H54 (cell line): ENCODE results near the gene NSFL1C.

Experiments used
- DNase-seq: peaks from one replicate; pipeline ENCODE4 v3.0.0; 2011; ENCODE audit warnings: low spot score, mixed read lengths; ENCODE audit not compliant: insufficient read length
- FAIRE-seq: peaks from 3 replicates; lab custom pipeline; 2011; peaks lifted over from hg19 to GRCh38; lab: Jason Lieb, UNC
- POLR2A ChIP-seq: IDR thresholded peaks from 2 replicates; pipeline ENCODE4 v1.6.1; 2011; ENCODE audit warnings: low read depth, mild to moderate bottlenecking, low read length

Gene NSFL1C

GRCh38 chr20:1434571-1435336 is 31.9 kb downstream of the NSFL1C start:
- no peak for TF ChIP-seq POLR2A
- peak; percentile 84 for FAIRE-seq
- DNase-seq, result peak; percentile 51

GRCh38 chr20:1431158-1431557 is 35.5 kb downstream of the NSFL1C start:
- DNase-seq (no peak), FAIRE-seq (no peak)
- no peak for TF ChIP-seq POLR2A

- TF ChIP-seq POLR2A, result no peak
- DNase-seq (no peak), FAIRE-seq (no peak)
Observed at GRCh38 chr20:1430004-1430451, 36.6 kb downstream of the NSFL1C start.

- DNase-seq, result no peak
- TF ChIP-seq POLR2A, result no peak
- FAIRE-seq, result no peak
Observed at GRCh38 chr20:1429143-1429728, 37.4 kb downstream of the NSFL1C start.

GRCh38 chr20:1427457-1428054 is 39.1 kb downstream of the NSFL1C start:
- TF ChIP-seq POLR2A, result no peak
- DNase-seq, result no peak
- FAIRE-seq, result no peak

GRCh38 chr20:1426231-1426849 is 40.3 kb downstream of the NSFL1C start:
- FAIRE-seq, result no peak
- no peak for DNase-seq

DNA sequence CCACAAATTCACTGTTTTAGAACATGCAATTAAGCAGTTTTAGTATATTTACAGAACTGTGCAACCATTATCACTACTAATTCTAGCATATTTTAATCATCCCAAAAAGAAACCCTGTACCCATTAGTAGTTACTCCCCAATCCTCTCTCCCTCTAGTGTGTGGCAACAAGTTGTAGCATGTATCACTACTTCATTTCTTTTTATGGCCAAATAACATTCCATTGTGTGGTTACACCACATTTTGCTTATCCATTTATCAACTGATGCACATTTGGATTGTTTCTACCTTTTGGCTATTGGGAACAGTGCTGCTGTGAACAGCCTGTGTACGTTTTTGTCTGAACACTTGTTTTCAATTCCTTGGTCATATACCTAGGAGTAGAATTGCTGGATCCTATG is 42.3 kb downstream of the NSFL1C start:
- DNase-seq (no peak), FAIRE-seq (no peak)
- no peak for TF ChIP-seq POLR2A

More at GRCh38 chr20:1426231-1426849, 40.3 kb downstream of the NSFL1C start:
- no peak for TF ChIP-seq POLR2A

DNA sequence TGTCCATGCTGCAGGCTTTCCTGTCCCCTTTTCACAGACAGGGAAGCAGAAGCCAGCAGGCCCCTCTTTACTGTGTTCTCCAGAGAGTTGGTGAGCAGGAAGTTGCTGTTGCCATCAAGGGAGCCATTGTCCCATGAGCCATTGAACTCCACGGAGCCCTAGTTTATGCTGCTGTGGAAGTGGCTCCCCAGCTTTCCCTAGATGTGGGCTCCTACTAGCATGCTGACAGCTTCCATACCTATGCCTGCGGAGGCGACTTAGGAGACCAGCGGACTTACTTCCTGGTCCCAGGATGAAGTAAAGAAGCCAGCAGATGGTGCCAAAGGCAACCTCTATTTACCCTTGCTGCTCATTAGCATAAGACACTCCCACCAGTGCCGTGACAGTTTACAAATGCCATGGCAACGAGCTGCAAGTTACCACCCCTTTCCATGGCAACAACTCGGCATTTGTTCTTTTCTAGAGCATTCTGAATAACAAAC is 43.0 kb downstream of the NSFL1C start:
- no peak for TF ChIP-seq POLR2A
- DNase-seq (no peak), FAIRE-seq (no peak)

- TF ChIP-seq POLR2A, result no peak
- no peak for DNase-seq
- no peak for FAIRE-seq
Observed at GRCh38 chr20:1423206-1423605, 43.4 kb downstream of the NSFL1C start.

DNA sequence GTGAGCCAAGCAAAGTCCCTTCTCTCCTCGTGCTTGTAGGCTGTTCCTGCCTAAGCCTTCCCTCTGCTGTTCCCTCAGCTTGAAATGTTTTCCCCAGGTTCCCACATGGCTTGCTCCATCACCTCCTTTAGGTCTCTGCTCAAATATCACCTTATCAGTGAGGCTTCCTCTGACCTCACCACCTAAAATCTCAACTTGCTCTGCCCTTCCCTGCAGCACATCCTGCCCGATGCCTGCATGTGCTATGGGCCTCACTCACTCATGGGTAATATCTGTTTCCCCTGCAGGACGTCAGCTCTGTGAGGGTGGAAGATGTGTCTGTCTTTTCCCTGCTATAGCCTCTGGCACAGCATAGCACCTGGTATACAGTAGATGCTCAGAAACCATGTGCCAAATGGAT is 43.9 kb downstream of the NSFL1C start:
- FAIRE-seq (no peak), DNase-seq (no peak)
- TF ChIP-seq POLR2A, result no peak

DNA sequence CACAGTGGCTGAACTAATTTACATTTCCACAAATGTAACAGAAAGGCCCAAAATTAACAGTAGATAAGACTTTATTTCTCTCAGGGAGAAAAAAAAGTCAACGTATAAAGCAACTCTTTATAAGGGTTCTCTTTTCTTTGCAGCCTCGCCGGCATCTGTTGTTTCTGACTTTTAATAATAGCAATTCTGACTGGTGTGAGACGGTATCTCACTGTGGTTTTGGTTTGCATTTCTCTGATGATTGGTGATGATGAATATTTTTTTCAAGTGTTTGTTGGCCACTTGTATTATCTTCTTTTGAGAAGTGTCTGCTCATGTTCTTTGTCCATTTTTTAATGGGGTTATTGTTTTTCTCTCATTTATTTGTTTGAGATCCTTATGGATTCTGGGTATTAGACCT is 46.6 kb downstream of the NSFL1C start:
- DNase-seq (no peak), FAIRE-seq (no peak)
- no peak for TF ChIP-seq POLR2A

DNA sequence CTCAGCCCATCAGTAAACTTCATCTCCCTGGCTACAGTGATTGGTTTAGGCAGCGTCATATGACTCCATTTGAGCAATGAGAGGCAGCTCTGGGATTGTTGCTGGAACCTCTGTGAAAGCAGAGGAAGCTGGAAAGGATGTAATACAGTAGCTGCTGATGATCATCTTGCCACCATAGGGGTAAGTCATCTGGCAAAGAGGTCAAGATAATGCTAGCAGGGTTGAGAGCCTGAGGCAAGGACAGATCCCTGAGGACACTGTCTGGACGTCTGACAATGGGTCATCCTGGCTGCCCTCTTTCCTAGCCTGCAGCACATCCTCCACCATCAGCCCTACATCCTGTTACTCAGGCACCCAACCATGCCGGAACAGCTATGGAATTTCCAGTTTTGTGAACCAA is 48.3 kb downstream of the NSFL1C start:
- no peak for FAIRE-seq
- no peak for DNase-seq
- TF ChIP-seq POLR2A, result no peak

GRCh38 chr20:1417790-1418189 is 48.9 kb downstream of the NSFL1C start:
- DNase-seq (no peak), FAIRE-seq (no peak)
- no peak for TF ChIP-seq POLR2A

DNA sequence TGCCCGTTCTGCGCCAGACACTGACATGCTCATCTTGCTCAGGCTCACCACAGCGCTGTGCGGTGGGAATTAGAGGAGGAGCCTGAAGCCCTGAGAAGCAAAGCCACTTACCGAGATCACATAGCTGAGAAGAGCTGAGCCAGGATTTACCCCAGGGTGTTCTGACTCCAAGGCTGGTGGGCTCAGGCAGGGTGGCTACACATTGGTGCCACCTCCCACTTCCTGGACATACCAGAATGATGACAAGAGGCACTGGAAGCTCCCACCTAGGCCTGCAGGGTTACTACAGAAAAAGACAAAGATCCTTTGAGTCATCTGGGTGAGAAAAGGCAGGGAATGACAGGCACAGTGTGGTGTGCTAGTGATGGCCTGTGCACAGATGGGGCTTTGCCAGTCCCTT is 49.4 kb downstream of the NSFL1C start:
- no peak for DNase-seq
- peak; percentile 36 for FAIRE-seq
- TF ChIP-seq POLR2A, result no peak
